ENCODE results near the gene CEP55.

DNA sequence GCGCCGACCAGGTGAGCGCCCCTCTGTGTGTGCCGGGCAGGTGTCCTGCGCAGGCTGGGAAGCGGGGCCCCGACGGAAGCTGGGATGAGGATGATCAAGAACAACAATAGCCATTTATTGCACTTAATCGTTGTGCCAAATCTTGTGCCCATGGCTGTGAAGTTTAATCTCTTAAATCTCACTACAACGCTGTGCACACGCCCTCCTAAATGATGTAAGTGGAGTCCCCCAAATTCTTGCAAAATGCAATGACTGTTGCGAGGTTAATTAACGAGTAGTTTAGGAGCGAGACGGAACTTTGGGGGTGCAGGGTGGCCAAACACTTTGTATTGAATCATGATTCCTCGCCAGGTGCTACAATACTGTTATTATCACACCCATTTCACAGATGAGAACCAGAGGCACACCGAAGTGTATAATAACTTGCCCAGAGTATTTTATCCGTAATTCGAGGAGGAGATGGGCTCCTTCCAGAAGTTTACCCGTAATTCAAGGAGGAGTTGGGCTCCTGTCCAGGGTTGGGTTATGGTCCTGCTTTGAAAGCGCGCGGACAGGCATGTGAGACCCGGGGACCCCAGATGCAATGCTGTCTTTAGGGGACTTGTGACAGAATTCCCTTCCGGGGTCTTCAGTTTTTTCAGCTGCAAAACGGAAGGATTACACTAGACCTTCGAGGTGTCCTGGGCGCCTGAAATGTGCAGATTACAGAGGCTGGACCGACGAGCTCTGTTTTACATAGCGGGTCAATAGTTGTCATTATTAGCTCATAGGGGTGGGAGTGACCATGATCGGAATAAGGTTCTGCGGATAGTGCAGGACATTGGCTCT lies 71.1 kb downstream of the CEP55 start:
- no peak for TF ChIP-seq CTCF (IDR thresholded peaks at IDR 0.05; ENCODE audit: control extremely low read depth in 1 of 3, insufficient read depth in 1 of 3, low read depth in 1 of 3, low read length in 3 of 3)
- no peak for TF ChIP-seq POLR2A (IDR thresholded peaks at IDR 0.05; ENCODE audit: control extremely low read depth in 1 of 2, low read depth in 2 of 2, low read length in 2 of 2)
- no peak for TF ChIP-seq YY1 (IDR thresholded peaks at IDR 0.05; ENCODE audit: low read depth, low read length)
- TF ChIP-seq CEBPB (IDR thresholded peaks at IDR 0.05; ENCODE audit: low read depth, low read length): no peak
- TF ChIP-seq TEAD4 (IDR thresholded peaks at IDR 0.05; ENCODE audit: low read depth, low read length): no peak
- peak; percentile 67 for TF ChIP-seq RNF2 (IDR thresholded peaks at IDR 0.05; ENCODE audit: borderline replicate concordance, low read depth, low read length, missing control alignments, poor library complexity, severe bottlenecking)
- no peak for TF ChIP-seq GTF2F1 (IDR thresholded peaks at IDR 0.05; ENCODE audit: borderline replicate concordance, low read depth, low read length)
- no peak for TF ChIP-seq HDAC2 (IDR thresholded peaks at IDR 0.05; ENCODE audit: borderline replicate concordance in 1 of 2, low read depth in 2 of 2, low read length in 2 of 2)

Measured in H1 (cell line).